OCI-LY7 (cell line): ENCODE measurements around the gene EIF4A2.
"Not testable (repeated sequence)": the region's sequence is repeated elsewhere in the genome, so short reads cannot be mapped to it uniquely, and the experiment has no call there.

Experiments
- EZH2phosphoT487 ChIP-seq: fragments of 200-600 bp; sonication (generic); IDR thresholded peaks from 2 replicates; pipeline ENCODE4 v1.6.1; 2018; ENCODE audit warnings: low read depth, borderline replicate concordance, mild to moderate bottlenecking, mixed run types, antibody characterized with exemption, low read length, moderate library complexity, mixed read lengths
- TF ChIP-seq, protein P1 (sequence below): fragments of 200-600 bp; sonication (generic); conservative IDR thresholded peaks from 2 replicates; pipeline ENCODE4 v1.5.1; 2014; ENCODE audit warnings: mild to moderate bottlenecking, antibody characterized with exemption, low read length, moderate library complexity, mixed read lengths

DNA sequence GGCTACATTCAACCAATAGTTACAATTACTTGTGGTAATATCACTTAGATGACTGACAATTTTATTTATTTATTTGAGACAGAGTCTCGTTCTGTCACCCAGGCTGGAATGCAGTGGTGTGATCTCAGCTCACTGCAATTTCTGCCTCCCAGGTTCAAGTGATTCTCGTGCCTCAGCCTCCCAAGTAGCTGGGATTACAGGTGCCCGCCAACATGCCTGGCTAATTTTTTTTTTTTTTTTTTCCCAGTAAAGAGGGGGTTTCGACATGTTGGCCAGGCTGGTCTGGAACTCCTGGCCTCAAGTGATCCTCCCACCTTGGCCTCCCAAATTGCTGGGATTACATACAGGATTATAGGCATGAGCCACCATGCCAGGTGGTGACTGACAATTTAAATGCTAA is 20.1 kb downstream of the EIF4A2 start:
- TF ChIP-seq, protein P1, sequence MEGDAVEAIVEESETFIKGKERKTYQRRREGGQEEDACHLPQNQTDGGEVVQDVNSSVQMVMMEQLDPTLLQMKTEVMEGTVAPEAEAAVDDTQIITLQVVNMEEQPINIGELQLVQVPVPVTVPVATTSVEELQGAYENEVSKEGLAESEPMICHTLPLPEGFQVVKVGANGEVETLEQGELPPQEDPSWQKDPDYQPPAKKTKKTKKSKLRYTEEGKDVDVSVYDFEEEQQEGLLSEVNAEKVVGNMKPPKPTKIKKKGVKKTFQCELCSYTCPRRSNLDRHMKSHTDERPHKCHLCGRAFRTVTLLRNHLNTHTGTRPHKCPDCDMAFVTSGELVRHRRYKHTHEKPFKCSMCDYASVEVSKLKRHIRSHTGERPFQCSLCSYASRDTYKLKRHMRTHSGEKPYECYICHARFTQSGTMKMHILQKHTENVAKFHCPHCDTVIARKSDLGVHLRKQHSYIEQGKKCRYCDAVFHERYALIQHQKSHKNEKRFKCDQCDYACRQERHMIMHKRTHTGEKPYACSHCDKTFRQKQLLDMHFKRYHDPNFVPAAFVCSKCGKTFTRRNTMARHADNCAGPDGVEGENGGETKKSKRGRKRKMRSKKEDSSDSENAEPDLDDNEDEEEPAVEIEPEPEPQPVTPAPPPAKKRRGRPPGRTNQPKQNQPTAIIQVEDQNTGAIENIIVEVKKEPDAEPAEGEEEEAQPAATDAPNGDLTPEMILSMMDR = not testable (repeated sequence)
- TF ChIP-seq EZH2phosphoT487 = not testable (repeated sequence)
